GM21515 (cell line): Measurements from ENCODE around the gene TBCK.
"Not testable (repeated sequence)": the region's sequence is repeated elsewhere in the genome, so short reads cannot be mapped to it uniquely, and the experiment has no call there.

Experiments used
- ATAC-seq: cut with Tn5 transposase; IDR thresholded peaks from one replicate; pipeline ENCODE4 v1.9.1; 2021; ENCODE audit not compliant: unreplicated experiment

The TBCK gene

GRCh38 chr4:106132045-106132444 lies 184.0 kb downstream of the TBCK start:
- ATAC-seq = no peak

DNA sequence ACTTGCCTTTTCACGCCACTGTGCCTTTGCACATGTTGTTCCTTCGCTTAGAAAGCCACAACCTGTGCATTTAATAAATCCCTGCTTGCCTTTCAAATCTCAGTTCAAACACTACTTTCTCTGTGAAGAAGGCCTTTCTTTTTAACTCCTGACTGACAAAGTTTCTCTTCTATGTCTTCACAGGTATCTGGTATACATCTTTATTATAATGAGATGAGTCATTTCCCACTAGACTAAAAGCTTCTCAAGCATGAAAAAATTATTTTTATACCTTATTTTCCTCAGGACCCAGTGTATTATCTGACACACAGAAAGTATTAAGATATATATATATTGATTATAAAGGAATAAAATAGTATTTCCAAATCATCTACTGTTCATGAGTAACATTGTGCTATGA lies 189.9 kb downstream of the TBCK start:
- no peak for ATAC-seq

DNA sequence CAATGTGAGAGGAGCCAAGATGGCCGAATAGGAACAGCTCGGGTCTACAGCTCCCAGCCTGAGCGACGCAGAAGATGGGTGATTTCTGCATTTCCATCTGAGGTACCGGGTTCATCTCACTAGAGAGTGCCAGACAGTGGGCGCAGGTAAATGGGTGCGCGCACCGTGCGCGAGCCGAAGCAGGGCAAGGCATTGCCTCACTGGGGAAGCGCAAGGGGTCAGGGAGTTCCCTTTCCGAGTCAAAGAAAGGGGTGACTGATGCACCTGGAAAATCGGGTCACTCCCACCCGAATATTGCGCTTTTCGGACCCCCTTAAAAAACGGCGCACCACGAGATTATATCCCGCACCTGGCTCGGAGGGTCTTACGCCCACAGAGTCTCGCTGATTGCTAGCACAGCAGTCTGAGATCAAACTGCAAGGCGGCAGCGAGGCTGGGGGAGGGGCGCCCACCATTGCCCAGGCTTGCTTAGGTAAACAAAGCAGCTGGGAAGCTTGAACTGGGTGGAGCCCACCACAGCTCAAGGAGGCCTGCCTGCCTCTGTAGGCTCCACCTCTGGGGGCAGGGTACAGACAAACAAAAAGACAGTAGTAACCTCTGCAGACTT lies 196.0 kb downstream of the TBCK start:
- not testable (repeated sequence) for ATAC-seq

DNA sequence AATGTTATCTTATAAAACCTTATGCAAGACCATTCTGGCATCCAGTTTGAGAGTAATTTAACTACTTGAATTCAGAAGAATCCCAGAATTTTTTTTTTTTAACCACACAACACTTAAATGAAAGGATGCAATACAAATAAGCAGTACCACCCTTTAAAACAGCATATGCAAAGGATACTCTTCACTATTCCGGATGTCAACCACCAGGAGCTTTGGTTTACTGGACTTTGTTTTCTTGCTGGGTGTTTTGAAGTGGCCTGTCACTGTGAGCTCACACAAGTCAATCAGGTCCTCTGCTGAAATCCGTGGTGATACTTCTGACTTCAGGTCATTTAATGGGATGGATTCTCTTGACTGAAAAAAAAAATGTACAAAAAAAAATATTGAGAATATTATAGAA lies 200.0 kb downstream of the TBCK start:
- no peak for ATAC-seq

DNA sequence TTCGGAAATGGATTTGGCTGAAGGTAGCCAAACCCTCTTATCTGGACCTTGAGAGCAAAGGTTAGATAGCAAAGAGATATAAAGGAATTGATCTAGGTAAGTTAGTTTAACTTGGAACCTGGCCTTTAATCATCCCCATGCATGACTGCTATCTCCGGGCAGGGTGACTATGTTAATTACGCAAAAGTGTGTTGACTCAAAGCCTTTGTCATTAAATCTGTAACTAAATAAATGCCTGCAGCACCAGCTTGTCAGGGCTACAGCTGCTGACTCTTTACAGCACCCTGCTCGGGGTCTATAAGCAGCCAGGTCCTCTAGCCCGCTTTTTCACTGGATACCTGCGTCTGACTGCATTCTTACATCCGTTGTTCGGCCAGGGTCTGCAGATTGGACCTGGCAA lies 201.7 kb downstream of the TBCK start:
- no peak for ATAC-seq

DNA sequence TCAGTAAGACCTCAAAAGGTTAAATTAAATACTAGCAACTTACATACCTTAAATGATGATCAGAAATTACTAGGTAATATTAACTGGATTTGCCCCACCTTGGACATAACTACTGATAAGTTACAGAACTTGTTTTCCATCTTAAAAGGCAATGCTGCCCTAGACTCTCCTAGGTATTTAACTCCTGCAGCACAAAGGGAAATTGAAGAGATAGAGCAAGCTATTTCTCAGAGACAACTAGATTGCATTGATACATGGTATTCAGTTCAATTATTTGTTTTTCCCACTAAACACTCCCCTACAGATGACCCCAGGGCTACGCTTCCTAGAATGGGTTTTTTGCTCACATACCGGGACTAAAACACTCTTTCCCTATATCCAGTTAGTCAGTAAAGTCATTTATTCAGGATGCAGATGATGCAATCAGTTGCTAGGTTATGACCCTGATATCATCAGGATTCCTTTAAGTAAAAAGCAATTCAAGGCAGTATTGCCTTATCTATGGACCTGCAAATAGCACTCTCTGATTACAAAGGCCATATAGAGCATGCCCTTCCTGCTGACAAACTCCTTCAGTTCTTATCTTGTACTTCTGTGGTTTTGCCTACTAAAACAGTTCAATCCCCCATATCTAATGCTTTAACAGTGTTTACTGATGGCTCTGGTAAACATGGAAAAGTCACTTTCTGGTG lies 204.1 kb downstream of the TBCK start:
- ATAC-seq = not testable (repeated sequence)

GRCh38 chr4:106109929-106110328 lies 206.1 kb downstream of the TBCK start:
- ATAC-seq = no peak

GRCh38 chr4:106105697-106106096 lies 210.3 kb downstream of the TBCK start:
- no peak for ATAC-seq

GRCh38 chr4:106104276-106104675 lies 211.7 kb downstream of the TBCK start:
- no peak for ATAC-seq

GRCh38 chr4:106096454-106096853 lies 219.6 kb downstream of the TBCK start:
- ATAC-seq = no peak

GRCh38 chr4:106095408-106095807 lies 220.6 kb downstream of the TBCK start:
- no peak for ATAC-seq

DNA sequence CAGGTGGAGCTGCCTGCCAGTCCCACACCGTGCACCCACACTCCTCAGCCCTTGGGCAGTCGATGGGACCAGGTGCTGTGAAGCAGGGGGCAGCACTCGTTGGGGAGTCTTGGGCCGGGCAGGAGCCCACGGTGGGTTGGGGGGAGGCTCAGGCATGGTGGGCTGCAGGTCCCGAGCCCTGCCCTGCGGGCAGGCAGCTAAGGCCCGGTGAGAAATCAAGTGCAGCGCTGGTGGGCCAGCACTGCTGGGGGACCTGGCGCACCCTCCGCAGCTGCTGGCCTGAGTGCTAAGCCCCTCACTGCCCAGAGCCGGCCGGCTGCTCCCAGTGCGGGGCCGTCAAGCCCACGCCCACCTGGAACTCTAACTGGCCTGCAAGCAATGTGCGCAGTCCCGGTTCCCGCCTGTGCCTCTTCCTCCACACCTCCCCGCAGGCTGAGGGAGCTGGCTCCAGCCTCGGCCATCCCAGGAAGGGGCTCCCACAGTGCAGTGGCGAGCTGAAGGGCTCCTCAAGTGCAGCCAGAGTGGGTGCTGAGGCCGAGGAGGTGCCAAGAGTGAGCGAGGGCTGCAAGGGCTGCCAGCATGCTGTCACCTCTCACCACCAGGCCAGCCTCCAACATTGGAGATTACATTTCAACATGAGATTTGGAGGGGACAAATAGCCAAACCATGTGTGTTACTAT lies 223.5 kb downstream of the TBCK start:
- ATAC-seq = no peak

GRCh38 chr4:106090826-106091225 lies 225.2 kb downstream of the TBCK start:
- ATAC-seq = no peak

GRCh38 chr4:106083065-106083464 lies 232.9 kb downstream of the TBCK start:
- no peak for ATAC-seq

DNA sequence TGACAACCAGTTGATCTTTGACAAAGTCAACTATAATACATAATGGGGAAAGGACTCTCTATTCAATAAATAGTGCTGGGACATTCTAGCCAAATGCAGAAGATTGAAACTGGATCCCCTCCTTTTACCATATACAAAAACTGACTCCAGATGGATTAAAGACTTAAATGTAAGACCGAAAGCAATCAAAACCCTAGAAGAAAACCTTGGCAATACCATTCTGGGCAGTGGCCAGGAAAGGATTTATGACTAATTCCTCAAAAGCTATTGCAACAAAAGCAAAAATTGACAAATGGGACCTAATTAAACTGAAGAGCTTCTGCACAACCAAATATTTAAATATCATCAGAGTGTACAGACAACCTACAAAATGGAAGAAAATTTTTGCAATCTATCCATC lies 235.6 kb downstream of the TBCK start:
- no peak for ATAC-seq

- ATAC-seq = no peak
Observed at GRCh38 chr4:106079616-106080015, 236.4 kb downstream of the TBCK start.

DNA sequence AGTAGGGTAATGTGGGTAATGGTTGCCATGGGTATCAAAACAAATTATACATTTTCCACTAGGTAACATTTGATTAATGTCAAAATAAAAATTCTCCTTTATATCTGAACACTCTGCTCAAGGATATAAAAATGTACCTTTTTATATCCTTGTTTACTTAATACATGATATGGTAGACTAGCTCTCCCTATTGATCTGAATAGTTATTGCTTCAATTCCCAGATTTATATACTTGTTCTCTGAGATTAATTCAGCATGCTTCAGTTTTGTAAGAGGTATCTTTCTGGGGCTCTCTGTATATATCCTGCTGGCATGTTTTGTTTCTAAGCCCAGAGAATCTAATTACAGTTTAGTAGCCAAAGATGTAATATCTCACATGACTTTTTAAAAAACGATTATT lies 251.0 kb downstream of the TBCK start:
- ATAC-seq = no peak

GRCh38 chr4:106063009-106063408 lies 253.0 kb downstream of the TBCK start:
- ATAC-seq = no peak

- no peak for ATAC-seq
Observed at GRCh38 chr4:106062452-106062875, 253.5 kb downstream of the TBCK start.

GRCh38 chr4:106058921-106059320 lies 257.1 kb downstream of the TBCK start:
- no peak for ATAC-seq

- ATAC-seq = no peak
Observed at GRCh38 chr4:106056914-106057313, 259.1 kb downstream of the TBCK start.

GRCh38 chr4:106051514-106051913 lies 264.5 kb downstream of the TBCK start:
- no peak for ATAC-seq
